Mesenchymal stem cell (in vitro differentiated cells and primary cell): ENCODE measurements around the gene CST5.

Experiments used
- DNase-seq: peaks from one replicate; pipeline ENCODE4 v3.0.0-alpha.2; 2013
- H2AFZ ChIP-seq: one replicate; pipeline ENCODE4 v1.6.1; 2013; ENCODE audit warnings: low read depth, mild to moderate bottlenecking, control low read depth, inconsistent platforms, low read length, moderate library complexity
- H2AK5ac ChIP-seq: 2 replicates; pipeline ENCODE4 v1.6.1; 2013; ENCODE audit warnings: low read length, moderate library complexity, mild to moderate bottlenecking, inconsistent platforms; ENCODE audit not compliant: severe bottlenecking
- H2BK120ac ChIP-seq: one replicate; pipeline ENCODE4 v1.6.1; 2013; ENCODE audit warnings: low read depth, mild to moderate bottlenecking, inconsistent platforms, low read length, moderate library complexity
- H2BK12ac ChIP-seq, 2 experiments: one replicate each; pipeline ENCODE4 v1.6.1; 2013; ENCODE audit warnings: inconsistent platforms in 2 of 2, low read length in 2 of 2, mild to moderate bottlenecking in 2 of 2, moderate library complexity in 2 of 2, control low read depth in 1 of 2
- H2BK15ac ChIP-seq: one replicate; pipeline ENCODE4 v1.6.1; 2013; ENCODE audit warnings: mild to moderate bottlenecking, low read depth, inconsistent platforms; ENCODE audit not compliant: poor library complexity, severe bottlenecking
- H2BK5ac ChIP-seq: 2 replicates; pipeline ENCODE4 v1.6.1; 2013; ENCODE audit warnings: low read depth, mild to moderate bottlenecking, low read length, control low read depth, inconsistent platforms; ENCODE audit not compliant: poor library complexity, severe bottlenecking
- H3K14ac ChIP-seq, 2 experiments: one replicate each; pipeline ENCODE4 v1.6.1; 2013; ENCODE audit warnings: inconsistent platforms in 2 of 2, low read length in 2 of 2, control low read depth in 1 of 2, mild to moderate bottlenecking in 1 of 2, moderate library complexity in 1 of 2
- H3K18ac ChIP-seq, 2 experiments: one replicate each; pipeline ENCODE4 v1.6.1; 2013; ENCODE audit warnings: inconsistent platforms in 2 of 2, low read length in 2 of 2, control low read depth in 1 of 2, low read depth in 1 of 2, mild to moderate bottlenecking in 1 of 2
- H3K23ac ChIP-seq, 2 experiments: one replicate each; pipeline ENCODE4 v1.6.1; 2013; ENCODE audit warnings: inconsistent platforms in 2 of 2, low read length in 2 of 2, mild to moderate bottlenecking in 2 of 2, moderate library complexity in 2 of 2, control low read depth in 1 of 2
- H3K27ac ChIP-seq: 2 replicates; pipeline ENCODE4 v1.5.1; 2013; ENCODE audit warnings: mild to moderate bottlenecking, moderate library complexity, low read length, control low read depth, inconsistent platforms; ENCODE audit not compliant: poor library complexity, severe bottlenecking
- H3K27me3 ChIP-seq, 2 experiments: 2 replicates each; pipeline versions ENCODE4 v1.6.1 to v1.7.0; 2013; ENCODE audit warnings: low read length in 2 of 2, mild to moderate bottlenecking in 2 of 2, moderate library complexity in 2 of 2, control low read depth in 1 of 2, inconsistent platforms in 1 of 2; ENCODE audit not compliant: control insufficient read depth in 1 of 2, insufficient read depth in 1 of 2
- H3K36me3 ChIP-seq, 2 experiments: 2 replicates each; pipeline versions ENCODE4 v1.6.1 to v1.7.0; 2013; ENCODE audit warnings: low read length in 2 of 2, control low read depth in 1 of 2, inconsistent platforms in 1 of 2, low read depth in 1 of 2, mild to moderate bottlenecking in 1 of 2; ENCODE audit not compliant: insufficient read depth in 2 of 2, control insufficient read depth in 1 of 2
- H3K4ac ChIP-seq, 2 experiments: one replicate each; pipeline ENCODE4 v1.6.1; 2013; ENCODE audit warnings: inconsistent platforms in 2 of 2, low read length in 2 of 2, mild to moderate bottlenecking in 2 of 2, moderate library complexity in 2 of 2, control low read depth in 1 of 2, low read depth in 1 of 2
- H3K4me1 ChIP-seq: 2 replicates; pipeline ENCODE4 v1.6.1; 2013; ENCODE audit warnings: low read depth, low read length, control low read depth; ENCODE audit not compliant: control insufficient read depth, insufficient read depth
- H3K4me2 ChIP-seq: 2 replicates; pipeline ENCODE4 v1.6.1; 2013; ENCODE audit warnings: low read length, mild to moderate bottlenecking, inconsistent platforms; ENCODE audit not compliant: poor library complexity, severe bottlenecking
- H3K4me3 ChIP-seq, 2 experiments: 2 replicates each; pipeline versions ENCODE4 v1.5.1 to v1.7.0; 2013; ENCODE audit warnings: low read length in 2 of 2, mild to moderate bottlenecking in 2 of 2, control low read depth in 1 of 2, low read depth in 1 of 2; ENCODE audit not compliant: insufficient read depth in 1 of 2
- H3K79me1 ChIP-seq: replicated peaks from 2 replicates; pipeline ENCODE4 v1.6.1; 2013; ENCODE audit warnings: mild to moderate bottlenecking, control low read depth, low read length, inconsistent platforms; ENCODE audit not compliant: poor library complexity, severe bottlenecking
- H3K9ac ChIP-seq: 2 replicates; pipeline ENCODE4 v1.7.0; 2013; ENCODE audit warnings: mild to moderate bottlenecking, low read length, moderate library complexity
- H3K9me3 ChIP-seq: 2 replicates; pipeline ENCODE4 v1.7.0; 2013; ENCODE audit warnings: mild to moderate bottlenecking, low read length; ENCODE audit not compliant: control insufficient read depth
- H4K8ac ChIP-seq: one replicate; pipeline ENCODE4 v1.6.1; 2013; ENCODE audit warnings: inconsistent platforms, mild to moderate bottlenecking, low read length, moderate library complexity
- H4K91ac ChIP-seq: one replicate; pipeline ENCODE4 v1.6.1; 2013; ENCODE audit warnings: mild to moderate bottlenecking, low read length, inconsistent platforms
- WGBS: methylation state at CpG from one replicate; pipeline ENCODE4 v1.1.7; 2013; ENCODE audit warnings: mixed read lengths; 5-methylcytosine and 5-hydroxymethylcytosine counted together

Gene CST5

DNA sequence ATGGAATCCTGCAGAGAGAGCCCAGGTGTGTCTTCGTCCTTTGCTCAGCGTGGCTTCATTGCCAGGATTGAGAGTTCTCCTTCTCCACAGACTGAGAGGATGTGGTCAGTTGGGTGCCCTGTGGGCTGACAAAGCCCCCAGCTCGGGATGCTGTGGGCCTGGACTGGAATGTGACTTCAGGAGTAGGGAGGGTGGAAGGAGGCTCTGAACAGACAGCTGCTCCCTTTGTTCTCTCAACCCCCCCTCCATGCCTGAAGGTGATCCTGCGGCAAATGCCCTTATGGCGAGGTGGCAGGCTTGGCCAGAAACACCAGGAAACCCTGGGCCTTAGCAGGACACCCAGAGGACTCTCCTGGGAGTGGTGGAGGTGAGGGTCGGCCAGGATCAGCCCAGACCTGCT lies 1.8 kb upstream of the CST5 start:
- 60% methylated on average over 5 of the region's 6 CpGs for WGBS
- Histone ChIP-seq H2BK12ac (no peak overlapping the region), H3K4me3 (no peak overlapping the region)

DNA sequence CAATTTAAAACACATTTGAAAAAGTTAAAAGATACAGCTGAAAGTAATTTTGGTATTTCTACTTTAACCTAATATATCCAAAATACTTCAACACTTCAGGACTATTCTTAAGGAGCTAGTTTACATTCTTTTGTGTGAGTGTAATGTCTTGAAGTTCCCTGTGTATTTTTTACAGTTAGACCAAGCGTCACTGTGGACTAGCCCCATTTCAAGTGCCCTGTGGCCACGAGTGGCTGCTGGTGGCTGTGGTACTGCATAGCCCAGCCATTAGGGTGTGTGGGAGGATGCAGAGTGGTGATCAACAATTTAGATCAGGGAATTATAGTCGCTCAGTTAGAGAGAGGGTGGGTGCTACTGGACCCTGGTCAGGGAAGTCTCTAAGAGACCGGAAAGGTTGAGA lies 869 bp upstream of the CST5 start:
- Histone ChIP-seq H3K4me3 (no peak overlapping the region), H3K27me3 (peaks cover 0 to 72% of the 10 kb centered on the region in 2 experiments), H3K4me2 (no peak overlapping the region), H3K79me1 (no peaks in the 10 kb centered on the region), H3K27ac (peak overlapping the region; percentile 38), H3K18ac (no peak overlapping the region), H2AFZ (no peak overlapping the region), H2AK5ac (no peak overlapping the region), H3K23ac (no peak overlapping the region), H3K9me3 (no peaks in the 10 kb centered on the region), H3K4me1 (peaks cover 17% of the 10 kb centered on the region), H3K36me3 (no peaks in the 10 kb centered on the region), H2BK12ac (no peak overlapping the region), H3K4ac (no peak overlapping the region), H3K9ac (no peak overlapping the region), H4K8ac (no peak overlapping the region), H4K91ac (no peak overlapping the region), H2BK5ac (no peak overlapping the region), H2BK120ac (no peak overlapping the region), H3K14ac (no peak overlapping the region), H2BK15ac (no peak overlapping the region)
- no peak for DNase-seq
- 58% methylated on average over 4 of the region's 4 CpGs for WGBS

More for the DNA sequence above, 1.8 kb upstream of the CST5 start:
- Histone ChIP-seq H3K27me3 (peaks cover 0 to 71% of the 10 kb centered on the region in 2 experiments), H2AFZ (no peak overlapping the region), H4K8ac (no peak overlapping the region), H3K27ac (no peak overlapping the region), H3K9me3 (no peaks in the 10 kb centered on the region), H3K4me1 (peaks cover 16% of the 10 kb centered on the region), H3K4me2 (no peak overlapping the region), H2BK15ac (no peak overlapping the region), H2BK5ac (no peak overlapping the region), H2AK5ac (no peak overlapping the region), H3K9ac (no peak overlapping the region), H3K79me1 (no peaks in the 10 kb centered on the region), H3K18ac (no peak overlapping the region), H4K91ac (no peak overlapping the region), H2BK120ac (no peak overlapping the region), H3K36me3 (no peaks in the 10 kb centered on the region), H3K4ac (no peak overlapping the region), H3K23ac (no peak overlapping the region), H3K14ac (no peak overlapping the region)
- DNase-seq, result no peak

DNA sequence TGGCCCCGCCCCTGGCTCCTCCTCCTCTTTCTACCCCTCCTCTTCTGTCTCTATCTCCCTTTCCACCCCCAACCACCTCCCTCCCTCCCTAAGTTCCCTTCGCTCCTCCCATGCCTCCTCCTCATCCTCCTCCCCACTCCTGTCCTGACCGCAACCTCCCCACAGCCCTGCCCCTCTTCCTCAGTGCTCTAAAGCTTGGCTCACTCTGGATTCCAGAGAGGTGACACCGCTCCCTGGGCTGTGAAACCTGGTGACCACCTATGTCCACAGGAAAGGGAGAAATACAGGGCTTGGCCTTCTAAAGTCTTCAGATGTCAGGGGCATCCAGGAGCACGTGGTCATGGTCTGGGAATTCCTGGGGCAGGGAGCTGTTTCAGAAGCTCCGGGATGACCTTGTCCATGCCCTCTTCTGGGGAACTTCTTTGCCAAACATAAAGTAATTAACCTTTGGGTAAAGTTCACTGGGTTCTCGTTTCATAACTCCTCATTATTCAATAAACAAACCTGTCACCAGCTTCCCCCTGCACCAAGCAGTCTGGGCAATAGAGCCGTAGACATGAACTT lies 345 bp upstream of the CST5 start:
- H2AFZ ChIP-seq, result no peak overlapping the region
- no peak overlapping the region for H4K8ac ChIP-seq
- H4K91ac ChIP-seq, result no peak overlapping the region
- H3K4me2 ChIP-seq, result no peak overlapping the region
- no peak overlapping the region for H3K14ac ChIP-seq
- H2BK12ac ChIP-seq, result no peak overlapping the region
- no peak overlapping the region for H2BK120ac ChIP-seq
- H3K79me1 ChIP-seq, result no peaks in the 10 kb centered on the region
- no peaks in the 10 kb centered on the region for H3K9me3 ChIP-seq
- no peak for DNase-seq
- no peak overlapping the region for H2BK5ac ChIP-seq
- no peak overlapping the region for H3K4me3 ChIP-seq
- peak overlapping the region; percentile 38 for H3K27ac ChIP-seq
- H3K18ac ChIP-seq, result no peak overlapping the region
- no peak overlapping the region for H2AK5ac ChIP-seq
- H3K27me3 ChIP-seq, result peaks cover 0 to 76% of the 10 kb centered on the region in 2 experiments
- no peak overlapping the region for H3K9ac ChIP-seq
- no peaks in the 10 kb centered on the region for H3K36me3 ChIP-seq
- no peak overlapping the region for H2BK15ac ChIP-seq
- H3K23ac ChIP-seq, result no peak overlapping the region
- 53% methylated on average over 7 of the region's 8 CpGs for WGBS
- peaks cover 17% of the 10 kb centered on the region for H3K4me1 ChIP-seq
- H3K4ac ChIP-seq, result no peak overlapping the region

DNA sequence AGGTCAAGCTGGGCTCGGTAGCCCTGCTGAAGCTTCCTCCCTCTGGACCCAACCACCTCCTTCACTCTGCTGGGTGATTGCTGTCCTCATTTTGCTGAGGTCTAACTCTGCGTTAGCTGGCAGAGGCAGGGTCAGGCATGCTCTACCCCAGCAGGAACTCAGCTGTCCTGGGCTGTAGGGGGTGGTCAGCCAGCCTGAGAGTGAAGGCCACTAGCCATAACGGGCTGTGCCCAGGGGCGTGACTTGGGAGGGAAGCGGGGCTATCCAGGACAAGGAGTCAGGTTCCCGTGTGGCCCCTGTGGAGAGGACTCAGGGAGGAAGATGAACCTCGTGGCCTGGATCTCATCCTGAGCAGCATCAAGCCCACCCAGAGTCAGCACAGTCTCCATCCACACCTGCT lies 761 bp downstream of the CST5 start:
- no peak overlapping the region for H3K4ac ChIP-seq
- no peak overlapping the region for H2BK15ac ChIP-seq
- DNase-seq, result no peak
- 77% methylated on average over 7 of the region's 7 CpGs for WGBS
- H3K4me3 ChIP-seq, result no peak overlapping the region
- H3K4me1 ChIP-seq, result peaks cover 17% of the 10 kb centered on the region
- H3K4me2 ChIP-seq, result no peak overlapping the region
- no peak overlapping the region for H4K91ac ChIP-seq
- no peak overlapping the region for H4K8ac ChIP-seq
- H3K27ac ChIP-seq, result no peak overlapping the region
- H3K79me1 ChIP-seq, result no peaks in the 10 kb centered on the region
- no peaks in the 10 kb centered on the region for H3K36me3 ChIP-seq
- H3K9me3 ChIP-seq, result no peaks in the 10 kb centered on the region
- no peak overlapping the region for H3K9ac ChIP-seq
- H3K23ac ChIP-seq, result no peak overlapping the region
- no peak overlapping the region for H2AFZ ChIP-seq
- H2BK5ac ChIP-seq, result no peak overlapping the region
- H3K14ac ChIP-seq, result no peak overlapping the region
- no peak overlapping the region for H2BK120ac ChIP-seq
- no peak overlapping the region for H2BK12ac ChIP-seq
- no peak overlapping the region for H3K18ac ChIP-seq
- peaks cover 0 to 76% of the 10 kb centered on the region in 2 experiments for H3K27me3 ChIP-seq
- H2AK5ac ChIP-seq, result no peak overlapping the region
